Smooth muscle cell (in vitro differentiated cells): ENCODE results near the gene GLP2R. TPM values are rescaled to one million over a fixed set of nuclear protein-coding genes. Genes with fewer than 3 reads are reported as not detected.
A peak's percentile ranks its signal among the peaks of the same experiment; 100 is the strongest.

Experiments used
- DNase-seq: peaks from one replicate; lab custom pipeline; 2025; ENCODE audit not compliant: unreplicated experiment; lab: John Stamatoyannopoulos, UW
- H2AFZ ChIP-seq: fragments of 200-600 bp; sonication (generic); 2 replicates; pipeline ENCODE4 v1.6.0; 2016; ENCODE audit warnings: antibody characterized with exemption, low read depth, mild to moderate bottlenecking
- H3F3A ChIP-seq: fragments of 200-600 bp; sonication (generic); 2 replicates; pipeline ENCODE4 v1.6.0; 2017; ENCODE audit warnings: antibody characterized with exemption, low read depth
- H3K27ac ChIP-seq: fragments of 200-600 bp; sonication (generic); 2 replicates; pipeline ENCODE4 v1.5.1; 2016; ENCODE audit warnings: low read depth, mild to moderate bottlenecking
- H3K27me3 ChIP-seq: fragments of 200-600 bp; sonication (generic); 2 replicates; pipeline ENCODE4 v1.6.1; 2016; ENCODE audit warnings: low read depth, mild to moderate bottlenecking
- H3K36me3 ChIP-seq: fragments of 200-600 bp; sonication (generic); 2 replicates; pipeline ENCODE4 v1.5.1; 2016; ENCODE audit warnings: low read depth
- H3K4me1 ChIP-seq: fragments of 200-600 bp; sonication (generic); 2 replicates; pipeline ENCODE4 v1.5.1; 2016; ENCODE audit warnings: low read depth
- H3K4me2 ChIP-seq: fragments of 200-600 bp; sonication (generic); 2 replicates; pipeline ENCODE4 v1.6.0; 2016; ENCODE audit warnings: mild to moderate bottlenecking
- H3K4me3 ChIP-seq: fragments of 200-600 bp; sonication (generic); 2 replicates; pipeline ENCODE4 v1.5.1; 2016; ENCODE audit warnings: mild to moderate bottlenecking
- H3K79me2 ChIP-seq: fragments of 200-600 bp; sonication (generic); 2 replicates; pipeline ENCODE4 v1.6.0; 2016; ENCODE audit warnings: low read depth, mild to moderate bottlenecking
- H3K9ac ChIP-seq: fragments of 200-600 bp; sonication (generic); 2 replicates; pipeline ENCODE4 v1.6.0; 2016; ENCODE audit warnings: low read depth
- H3K9me3 ChIP-seq: fragments of 200-600 bp; sonication (generic); replicated peaks from 2 replicates; pipeline ENCODE4 v1.5.1; 2016; ENCODE audit warnings: low read depth
- H4K20me1 ChIP-seq: fragments of 200-600 bp; sonication (generic); 2 replicates; pipeline ENCODE4 v1.6.0; 2016; ENCODE audit warnings: low read depth
- CTCF ChIP-seq: fragments of 200-600 bp; sonication (generic); IDR thresholded peaks from 2 replicates; pipeline ENCODE4 v1.5.1; 2017; ENCODE audit warnings: borderline replicate concordance, mild to moderate bottlenecking, antibody characterized with exemption; ENCODE audit not compliant: insufficient read depth, poor library complexity, severe bottlenecking
- WGBS: methylation state at CpG from one replicate; pipeline ENCODE4 v1.1.7; 2016; ENCODE audit warnings: low lambda C conversion rate; 5-methylcytosine and 5-hydroxymethylcytosine counted together
- polyA plus RNA-seq: library from polyadenylated mRNA; unstranded; fragments of >200 nt; fragmentation: Nextera tagmentation; extraction: Ambion mirVana; gene quantifications from 2 replicates; pipeline ENCODE4 v1.2.1, GENCODE V29; 2016
- total RNA-seq: library from RNA; depleted of rRNA; stranded (reverse); fragments of >200 nt; gene quantifications from 2 replicates; pipeline ENCODE4 v1.2.3, GENCODE V29; 2014

Gene GLP2R
- total and polyA plus RNA-seq, 2 experiments from 2014 or later, result 0.03 to 0.45 TPM

GRCh38 chr17:9883451-9883850, 57.7 kb downstream of the GLP2R start:
- H3K27me3 ChIP-seq, result peaks cover 6% of the 10 kb centered on the region
- H3F3A ChIP-seq, result no peaks in the 10 kb centered on the region
- peaks cover 5% of the 10 kb centered on the region for H3K36me3 ChIP-seq
- no peaks in the 10 kb centered on the region for H3K4me1 ChIP-seq
- no peak overlapping the region for H3K4me3 ChIP-seq
- no peaks in the 10 kb centered on the region for H3K79me2 ChIP-seq
- H3K9ac ChIP-seq, result no peak overlapping the region
- peaks cover 10% of the 10 kb centered on the region for H3K9me3 ChIP-seq
- H4K20me1 ChIP-seq, result no peaks in the 10 kb centered on the region
- TF ChIP-seq CTCF, result no peak
- H3K4me2 ChIP-seq, result no peak overlapping the region
- H3K27ac ChIP-seq, result no peak overlapping the region
- H2AFZ ChIP-seq, result no peak overlapping the region
- no peak for DNase-seq

- no peaks in the 10 kb centered on the region for H3F3A ChIP-seq
- no peak overlapping the region for H3K27ac ChIP-seq
- peaks cover 10% of the 10 kb centered on the region for H3K9me3 ChIP-seq
- TF ChIP-seq CTCF, result no peak
- peaks cover 5% of the 10 kb centered on the region for H3K36me3 ChIP-seq
- H3K4me3 ChIP-seq, result no peak overlapping the region
- H3K9ac ChIP-seq, result no peak overlapping the region
- DNase-seq, result no peak
- no peak overlapping the region for H2AFZ ChIP-seq
- peaks cover 6% of the 10 kb centered on the region for H3K27me3 ChIP-seq
- H3K4me2 ChIP-seq, result no peak overlapping the region
- no peaks in the 10 kb centered on the region for H4K20me1 ChIP-seq
- no peaks in the 10 kb centered on the region for H3K79me2 ChIP-seq
- WGBS, result 92% methylated on average over 5 of the region's 5 CpGs
- no peaks in the 10 kb centered on the region for H3K4me1 ChIP-seq
Measured at GRCh38 chr17:9886141-9886930, 60.6 kb downstream of the GLP2R start.

GRCh38 chr17:9887508-9887907, 61.8 kb downstream of the GLP2R start:
- no peak overlapping the region for H2AFZ ChIP-seq
- H3K79me2 ChIP-seq, result no peaks in the 10 kb centered on the region
- no peak for TF ChIP-seq CTCF

GRCh38 chr17:9890124-9890523, 64.4 kb downstream of the GLP2R start:
- Histone ChIP-seq H2AFZ (no peak overlapping the region), H4K20me1 (no peaks in the 10 kb centered on the region), H3K27me3 (peaks cover 6% of the 10 kb centered on the region), H3K79me2 (no peaks in the 10 kb centered on the region), H3K9me3 (no peaks in the 10 kb centered on the region), H3K4me3 (no peak overlapping the region), H3K9ac (no peak overlapping the region), H3K4me1 (no peaks in the 10 kb centered on the region), H3K4me2 (no peak overlapping the region), H3F3A (no peaks in the 10 kb centered on the region), H3K27ac (no peak overlapping the region), H3K36me3 (no peaks in the 10 kb centered on the region)
- DNase-seq, result no peak
- peak; percentile 67 for TF ChIP-seq CTCF
- 28% methylated on average over 2 of the region's 2 CpGs for WGBS

More at GRCh38 chr17:9887508-9887907, 61.8 kb downstream of the GLP2R start:
- Histone ChIP-seq H3K27ac (no peak overlapping the region), H3F3A (no peaks in the 10 kb centered on the region), H3K4me1 (no peaks in the 10 kb centered on the region), H3K4me2 (no peak overlapping the region), H3K27me3 (peaks cover 6% of the 10 kb centered on the region), H4K20me1 (no peaks in the 10 kb centered on the region), H3K9ac (no peak overlapping the region), H3K36me3 (peaks cover 5% of the 10 kb centered on the region), H3K4me3 (no peak overlapping the region), H3K9me3 (peaks cover 10% of the 10 kb centered on the region)
- WGBS, result 77% methylated on average over 8 of the region's 8 CpGs
- no peak for DNase-seq
